Astrocyte (in vitro differentiated cells and primary cell): ENCODE results near the gene TCF7L2.

ENCODE experiments used
- EZH2 ChIP-seq: IDR thresholded peaks from 2 replicates; pipeline ENCODE4 v1.6.1; 2012; ENCODE audit warnings: mild to moderate bottlenecking, low read length, inconsistent platforms; ENCODE audit not compliant: insufficient read depth
- TF ChIP-seq, protein P1 (sequence below): IDR thresholded peaks from 2 replicates; pipeline ENCODE4 v1.5.1; 2011; ENCODE audit warnings: low read depth, mild to moderate bottlenecking, inconsistent platforms, low read length, moderate library complexity; ENCODE audit not compliant: insufficient read depth

DNA sequence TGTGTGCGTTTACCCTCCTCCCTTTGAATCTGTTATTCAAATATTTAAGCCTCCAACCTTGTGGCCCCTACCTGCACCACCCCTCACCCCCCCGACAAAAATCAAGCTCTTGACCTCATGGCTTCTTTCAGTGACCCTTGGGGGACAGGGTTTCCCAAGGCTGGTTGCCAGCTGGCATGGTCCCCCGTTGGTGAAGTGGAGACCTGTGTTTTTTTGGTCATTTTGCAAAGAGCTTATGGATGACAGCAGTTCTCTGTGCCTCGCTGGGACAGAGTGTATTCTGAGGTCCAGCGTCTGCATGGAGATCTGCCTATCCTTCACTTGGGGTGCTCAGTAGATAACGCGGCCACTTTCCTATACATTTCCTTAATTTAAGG lies 111.0 kb downstream of the TCF7L2 start:
- TF ChIP-seq, protein P1, sequence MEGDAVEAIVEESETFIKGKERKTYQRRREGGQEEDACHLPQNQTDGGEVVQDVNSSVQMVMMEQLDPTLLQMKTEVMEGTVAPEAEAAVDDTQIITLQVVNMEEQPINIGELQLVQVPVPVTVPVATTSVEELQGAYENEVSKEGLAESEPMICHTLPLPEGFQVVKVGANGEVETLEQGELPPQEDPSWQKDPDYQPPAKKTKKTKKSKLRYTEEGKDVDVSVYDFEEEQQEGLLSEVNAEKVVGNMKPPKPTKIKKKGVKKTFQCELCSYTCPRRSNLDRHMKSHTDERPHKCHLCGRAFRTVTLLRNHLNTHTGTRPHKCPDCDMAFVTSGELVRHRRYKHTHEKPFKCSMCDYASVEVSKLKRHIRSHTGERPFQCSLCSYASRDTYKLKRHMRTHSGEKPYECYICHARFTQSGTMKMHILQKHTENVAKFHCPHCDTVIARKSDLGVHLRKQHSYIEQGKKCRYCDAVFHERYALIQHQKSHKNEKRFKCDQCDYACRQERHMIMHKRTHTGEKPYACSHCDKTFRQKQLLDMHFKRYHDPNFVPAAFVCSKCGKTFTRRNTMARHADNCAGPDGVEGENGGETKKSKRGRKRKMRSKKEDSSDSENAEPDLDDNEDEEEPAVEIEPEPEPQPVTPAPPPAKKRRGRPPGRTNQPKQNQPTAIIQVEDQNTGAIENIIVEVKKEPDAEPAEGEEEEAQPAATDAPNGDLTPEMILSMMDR = no peak
- TF ChIP-seq EZH2 = no peak
